ENCODE results near the gene SPATA6.
"Not testable (repeated sequence)": the region's sequence is repeated elsewhere in the genome, so short reads cannot be mapped to it uniquely, and the experiment has no call there.

Gene SPATA6

GRCh38 chr1:48338257-48338656 is 133.7 kb downstream of the SPATA6 start:
- DNase-seq = no peak

DNA sequence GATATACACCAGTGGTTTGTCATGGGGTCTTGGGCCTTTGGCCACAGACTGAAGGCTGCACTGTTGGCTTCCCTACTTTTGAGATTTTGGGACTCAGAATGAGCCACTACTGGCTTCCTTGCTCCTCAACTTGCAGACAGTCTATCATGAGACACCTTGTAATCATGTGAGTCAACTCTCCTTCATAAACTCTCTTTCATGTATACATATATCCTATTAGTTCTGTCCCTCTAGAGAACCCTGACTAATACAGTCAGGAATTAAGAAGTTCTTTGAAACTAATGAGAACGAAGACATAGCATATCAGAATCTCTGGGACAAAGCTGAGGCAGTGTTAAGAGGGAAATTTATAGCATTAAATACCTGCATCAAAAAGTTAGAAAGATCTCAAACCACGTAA is 138.7 kb downstream of the SPATA6 start:
- no peak for DNase-seq

DNA sequence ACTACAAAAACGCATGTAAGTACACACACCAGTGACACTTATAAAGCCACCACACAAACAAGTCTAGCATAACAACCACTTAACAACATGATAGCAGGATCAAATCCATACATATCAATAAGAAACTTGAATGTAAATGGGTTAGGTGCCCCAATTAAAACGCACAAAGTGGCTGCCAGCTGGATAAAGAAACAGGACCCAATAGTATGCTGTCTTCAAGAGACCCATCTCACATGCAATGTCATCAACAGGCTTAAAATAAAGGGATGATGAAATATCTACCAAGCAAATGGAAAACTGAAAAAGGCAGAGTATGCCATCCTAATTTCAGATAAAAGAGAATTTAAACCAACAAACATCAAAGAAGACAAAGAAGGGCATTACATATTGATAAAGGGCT is 139.9 kb downstream of the SPATA6 start:
- no peak for DNase-seq

DNA sequence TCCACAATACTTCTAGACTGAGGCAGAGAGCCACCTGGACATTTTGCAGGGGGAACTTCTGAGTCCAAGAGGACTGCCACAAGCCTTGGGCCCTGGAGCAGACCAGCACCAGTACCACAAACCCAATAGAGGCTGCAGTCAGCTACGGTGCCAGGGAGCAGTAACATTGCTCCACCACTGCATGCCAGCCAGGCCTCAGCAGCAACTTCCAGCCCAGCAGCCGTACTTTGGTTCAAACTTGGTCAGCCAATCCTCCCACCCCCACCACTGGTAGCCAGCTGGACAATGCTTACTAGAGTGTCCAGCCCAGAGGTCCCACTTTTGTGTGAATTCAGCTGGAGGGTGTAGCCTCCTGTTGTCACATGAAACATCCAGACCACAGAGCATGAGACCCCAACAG is 142.1 kb downstream of the SPATA6 start:
- no peak for DNase-seq

GRCh38 chr1:48329486-48329885 is 142.5 kb downstream of the SPATA6 start:
- DNase-seq = no peak

GRCh38 chr1:48311829-48312228 is 160.2 kb downstream of the SPATA6 start:
- DNase-seq = not testable (repeated sequence)

GRCh38 chr1:48309564-48310082 is 162.4 kb downstream of the SPATA6 start:
- no peak for DNase-seq

DNA sequence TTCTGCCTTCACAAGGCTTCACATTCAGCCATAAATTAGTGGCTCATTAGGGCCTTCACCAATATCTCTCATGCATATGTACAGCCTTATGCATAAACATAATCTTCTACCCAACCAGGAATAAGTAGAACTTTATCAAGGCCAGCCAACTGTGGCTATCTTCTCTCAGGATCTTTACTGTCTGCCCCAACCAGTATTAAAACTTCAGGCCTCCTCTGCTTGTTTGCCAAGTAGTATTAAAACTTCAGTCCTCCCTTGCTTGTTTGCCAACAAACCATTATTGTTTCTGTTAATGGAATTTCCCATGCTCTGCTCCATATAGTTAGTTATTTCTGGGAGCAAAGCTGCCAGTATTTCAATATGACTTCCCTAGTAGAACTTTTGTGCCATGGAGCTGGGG is 169.4 kb downstream of the SPATA6 start:
- DNase-seq = no peak

DNA sequence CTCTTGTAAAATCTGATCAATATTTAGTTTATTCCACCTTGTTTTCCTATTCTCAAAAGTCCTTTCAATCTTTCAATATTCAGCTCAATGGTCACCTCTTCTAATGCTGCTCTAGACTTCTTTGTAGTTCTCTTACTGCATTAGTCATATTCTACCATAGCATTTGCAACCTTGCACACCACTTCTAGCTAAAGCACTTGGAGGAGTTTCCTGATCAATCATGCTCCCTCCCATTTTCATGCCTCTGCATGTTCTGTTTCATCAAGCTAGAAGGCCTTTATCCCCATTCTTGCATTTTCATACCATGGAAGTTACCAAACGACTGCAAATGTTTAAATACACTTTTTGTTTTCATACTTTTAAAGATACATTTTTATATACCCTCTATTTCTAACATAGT is 177.3 kb downstream of the SPATA6 start:
- DNase-seq = no peak

GRCh38 chr1:48294094-48294493 is 177.9 kb downstream of the SPATA6 start:
- DNase-seq = not testable (repeated sequence)

DNA sequence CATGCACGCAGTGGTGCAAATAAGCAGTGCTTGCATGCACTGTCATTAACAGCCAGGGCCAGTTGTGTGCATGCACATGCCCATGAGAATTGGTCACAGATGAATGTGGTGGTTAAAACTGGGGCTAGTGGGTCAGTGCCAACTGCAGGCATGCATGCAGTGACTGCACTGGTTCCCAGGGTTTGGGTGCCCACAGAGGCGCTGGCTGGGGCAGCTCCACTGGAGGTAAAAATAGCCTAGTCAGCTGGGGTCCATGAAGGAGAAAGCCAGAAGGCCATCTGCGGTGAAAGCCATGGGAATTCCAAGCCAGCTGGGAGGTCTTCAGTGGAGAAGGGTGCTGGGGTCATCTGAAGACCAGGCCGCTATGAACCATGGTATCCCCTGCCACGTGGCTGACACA is 179.3 kb downstream of the SPATA6 start:
- DNase-seq = no peak

- DNase-seq = no peak
These were observed 180.6 kb downstream of the SPATA6 start for GRCh38 chr1:48291421-48291820.

DNA sequence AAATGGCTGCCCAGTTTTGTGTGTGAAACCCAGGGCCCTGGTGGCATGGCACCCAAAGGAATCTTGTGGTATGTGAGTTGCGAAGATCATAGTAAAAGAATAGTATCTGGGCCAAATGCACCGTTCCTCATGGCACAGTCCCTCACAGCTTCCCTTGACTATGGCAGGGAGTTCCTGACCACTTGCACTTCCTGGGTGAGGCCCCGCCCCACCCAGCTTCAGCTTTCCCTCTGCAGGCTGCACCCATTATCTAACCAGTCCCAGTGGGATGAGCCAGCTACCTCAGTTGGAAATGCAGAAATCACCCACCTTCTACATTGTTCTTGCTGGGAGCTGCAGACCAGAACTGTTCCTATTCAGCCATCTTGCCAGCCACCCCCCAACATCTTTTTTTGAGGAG is 186.5 kb downstream of the SPATA6 start:
- DNase-seq = no peak

- not testable (repeated sequence) for DNase-seq
These were observed 187.1 kb downstream of the SPATA6 start for GRCh38 chr1:48284696-48285420.

DNA sequence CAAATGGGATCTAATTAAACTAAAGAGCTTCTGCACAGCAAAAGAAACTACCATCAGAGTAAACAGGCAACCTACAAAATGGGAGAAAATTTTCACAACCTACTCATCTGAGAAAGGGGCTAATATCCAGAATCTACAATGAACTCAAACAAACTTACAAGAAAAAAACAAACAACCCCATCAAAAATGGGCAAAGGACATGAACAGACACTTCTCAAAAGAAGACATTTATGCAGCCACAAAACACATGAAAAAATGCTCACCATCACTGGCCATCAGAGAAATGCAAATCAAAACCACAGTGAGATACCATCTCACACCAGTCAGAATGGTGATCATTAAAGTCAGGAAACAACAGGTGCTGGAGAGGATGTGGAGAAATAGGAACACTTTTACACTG is 189.7 kb downstream of the SPATA6 start:
- DNase-seq = not testable (repeated sequence)

DNA sequence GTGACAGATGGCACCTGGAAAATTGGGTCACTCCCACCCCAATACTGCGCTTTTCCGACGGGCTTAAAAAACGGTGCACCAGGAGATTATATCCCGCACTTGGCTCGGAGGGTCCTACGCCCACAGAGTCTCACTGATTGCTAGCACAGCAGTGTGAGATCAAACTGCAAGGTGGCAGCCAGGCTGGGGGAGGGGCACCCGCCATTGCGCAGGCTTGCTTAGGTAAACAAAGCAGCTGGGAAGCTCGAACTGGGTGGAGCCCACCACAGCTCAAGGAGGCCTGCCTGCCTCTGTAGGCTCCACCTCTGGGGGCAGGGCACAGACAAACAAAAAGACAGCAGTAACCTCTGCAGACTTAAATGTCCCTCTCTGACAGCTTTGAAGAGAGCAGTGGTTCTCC is 194.6 kb downstream of the SPATA6 start:
- not testable (repeated sequence) for DNase-seq

DNA sequence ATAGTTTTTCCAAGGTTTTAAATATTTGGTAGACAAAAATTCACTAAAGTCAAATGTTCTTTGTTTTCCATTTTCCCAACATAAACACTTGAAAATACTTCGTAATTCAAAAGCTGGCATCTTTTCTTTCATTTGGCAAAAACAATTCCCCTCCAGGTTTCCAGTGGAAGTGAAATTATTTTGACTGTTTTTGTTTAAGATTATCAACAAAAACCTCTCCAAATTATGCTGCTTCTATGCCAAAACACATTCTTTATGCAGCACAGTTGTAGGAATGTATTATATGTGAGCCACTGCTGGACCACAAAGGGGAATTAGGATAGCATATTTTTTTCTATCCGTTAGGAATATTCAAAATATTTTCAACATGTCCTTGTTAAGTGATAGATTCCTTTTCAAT is 205.4 kb downstream of the SPATA6 start:
- no peak for DNase-seq

- DNase-seq = no peak
These were observed 209.0 kb downstream of the SPATA6 start for GRCh38 chr1:48263041-48263440.

GRCh38 chr1:48261881-48262400 is 210.1 kb downstream of the SPATA6 start:
- DNase-seq = no peak

DNA sequence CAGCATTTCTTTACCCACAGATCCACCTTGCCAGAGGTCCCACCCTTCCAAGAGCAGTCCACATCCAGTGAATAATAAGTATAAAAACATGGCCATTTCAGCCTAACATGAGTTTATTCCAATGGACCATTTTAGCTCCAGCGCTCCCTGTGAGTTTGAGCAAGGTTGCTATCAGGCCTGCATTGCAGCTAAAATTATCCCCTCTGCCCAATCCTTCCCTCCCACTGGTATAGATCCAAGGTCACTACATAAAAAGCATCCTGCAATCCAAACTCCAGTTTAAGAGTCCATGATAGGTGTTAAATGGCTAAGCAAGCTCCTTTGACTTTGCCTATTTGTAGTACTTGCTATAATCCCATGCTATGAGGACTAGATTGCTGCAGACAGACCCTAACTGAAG is 213.9 kb downstream of the SPATA6 start:
- DNase-seq = no peak

GRCh38 chr1:48254254-48254653 is 217.8 kb downstream of the SPATA6 start:
- no peak for DNase-seq

DNA sequence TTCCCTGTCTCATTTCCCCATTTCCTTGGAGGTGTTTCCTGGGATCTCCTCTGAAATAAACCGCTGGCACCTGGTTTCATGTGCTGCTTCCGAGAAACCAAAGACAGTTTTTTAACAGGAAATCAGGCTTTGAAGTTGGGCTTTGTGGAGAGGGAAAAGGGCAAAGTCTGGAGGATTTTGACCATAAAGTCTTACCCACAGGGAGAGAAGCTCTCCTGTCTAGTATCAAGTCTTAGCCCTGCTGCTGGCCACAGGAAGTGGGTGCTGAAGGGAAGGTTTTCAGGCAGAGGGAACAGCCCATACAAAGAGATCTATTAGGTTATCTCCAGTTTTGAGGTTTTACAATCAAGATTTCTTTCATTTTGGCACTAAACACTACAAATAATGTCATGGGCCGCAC is 220.2 kb downstream of the SPATA6 start:
- no peak for DNase-seq

DNA sequence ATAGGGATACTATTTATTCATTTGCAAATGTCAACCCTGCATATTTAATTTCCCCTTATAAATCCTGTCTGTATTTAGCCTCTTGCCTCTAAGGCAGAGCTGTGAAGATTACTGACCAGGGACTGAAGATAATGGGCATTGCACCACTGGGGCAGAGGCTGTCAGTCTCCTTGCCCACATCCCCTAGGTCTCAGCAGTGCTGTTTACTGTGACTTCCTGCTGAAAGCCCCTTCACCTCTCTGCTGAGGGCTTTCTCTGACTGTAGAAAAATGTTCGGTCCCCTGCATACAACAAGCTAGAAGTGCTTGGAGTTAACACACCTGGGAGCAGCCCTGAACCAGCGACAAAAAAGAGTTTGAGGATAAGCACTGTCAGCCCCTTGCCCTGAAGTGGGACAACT is 220.7 kb downstream of the SPATA6 start:
- no peak for DNase-seq

GRCh38 chr1:48250572-48250971 is 221.4 kb downstream of the SPATA6 start:
- no peak for DNase-seq

DNA sequence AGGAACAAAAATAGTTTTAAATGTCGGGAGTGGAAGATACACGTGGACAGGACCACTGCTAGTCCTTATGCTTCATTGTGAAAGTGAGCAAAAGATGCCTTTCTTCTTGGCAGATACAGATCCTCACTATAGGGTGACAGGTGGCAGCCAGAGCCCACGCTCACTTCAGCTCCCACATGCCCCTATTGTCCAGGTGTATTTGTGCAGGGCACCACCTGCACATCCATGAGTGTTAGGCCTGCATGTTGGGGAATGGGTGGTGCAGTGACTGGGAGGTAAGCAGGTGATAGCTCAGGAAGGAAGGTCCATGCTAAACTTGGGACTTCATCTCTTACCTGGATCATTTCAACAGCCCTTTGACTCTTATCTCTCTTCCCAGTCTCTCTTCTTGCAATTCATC is 222.1 kb downstream of the SPATA6 start:
- no peak for DNase-seq
